Testis (tissue), 2 donors: ENCODE data around the gene PSMD13.

Source experiments
- CTCF ChIP-seq, 3 experiments: fragments of 450-650 bp in 2 of 3; fragments of 200-600 bp in 1 of 3; sonication (generic) in 1 of 3; IDR thresholded peaks; one replicate each; pipeline ENCODE4 v1.5.1; 2016 to 2019; ENCODE audit warnings: antibody characterized with exemption in 3 of 3, mild to moderate bottlenecking in 2 of 3, moderate library complexity in 1 of 3
- POLR2A ChIP-seq: fragments of 450-650 bp; IDR thresholded peaks from one replicate; pipeline ENCODE4 v1.6.1; 2017; ENCODE audit warnings: antibody characterized with exemption, mild to moderate bottlenecking, moderate library complexity

- no peak for TF ChIP-seq CTCF (IDR thresholded peaks at IDR 0.05)
- no peak for TF ChIP-seq POLR2A
Measured at GRCh38 chr11:249062-249461, 12.3 kb downstream of the PSMD13 start.
